Heart left ventricle (tissue), 13 donors: ENCODE data around the gene EMC1.
"Not testable (repeated sequence)": the region's sequence is repeated elsewhere in the genome, so short reads cannot be mapped to it uniquely, and the experiment has no call there.

Experiments used
- POLR2A ChIP-seq, 2 donors: fragments of 450-650 bp; IDR thresholded peaks; one replicate each; pipeline ENCODE4 v1.6.1; 2017; ENCODE audit warnings: antibody characterized with exemption in 2 of 2, mild to moderate bottlenecking in 2 of 2, moderate library complexity in 2 of 2
- TF ChIP-seq, protein P1 (sequence below), 12 donors: fragments of 200-600 bp; sonication (generic) in 4 of 12; IDR thresholded peaks; one replicate each; pipeline versions ENCODE4 v1.5.0 to v1.8.0; 2018 to 2022; ENCODE audit warnings: antibody characterized with exemption in 12 of 12, mild to moderate bottlenecking in 5 of 12
- donor health status: ischemic (EF 13 %, LVEDD 7.1; RV severe dilation, severe dysfunction).
- donor health status: DM: no; HTN: yes; CAD: no.
- donor health status: DM: no; HTN: no; CAD: no.
- donor health status: ischemic (EF 25% LVEDD 6.9; RV normal size, moderate dysfunction).
- donor health status: ischemic (EF 25% LVEDD 5.7; RV mildly dilated, moderate dysfunction).
- donor health status: ischemic (EF 35%, LVEDD 5.7; RV mildly dilated, moderate dysfunction).
- donor health status: nonischemic (EF 11% LVEDD 7.7; RV severe dilation, severe dysfunction).
- donor health status: DM: yes; HTN: yes; CAD: no.
- donor health status: PGD.
- donor health status: ischemic (EF 29% LVEDD 5.4; RV normal size, mild dysfunction).
- donor health status: nonischemic (EF 23%, LVEDD 6.1; RV moderate dilation, normal function).

DNA sequence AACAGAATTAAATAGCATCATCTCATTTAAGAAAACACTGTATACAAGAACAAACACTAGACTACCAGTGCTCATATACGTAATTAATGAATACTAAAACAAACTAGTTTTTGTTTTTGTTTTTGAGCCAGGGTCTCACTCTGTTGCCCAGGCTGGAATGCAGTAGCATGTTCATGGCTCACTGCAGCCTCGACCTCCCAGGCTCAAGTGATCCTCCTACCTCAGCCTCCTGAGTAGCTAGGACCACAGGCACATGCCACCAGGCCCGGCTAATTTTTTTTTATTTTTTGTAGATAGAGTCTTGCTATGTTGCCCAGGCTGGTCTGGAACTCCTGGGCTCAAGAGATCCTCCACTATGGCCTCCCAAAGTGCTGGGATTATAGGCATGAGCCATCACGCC, 34.7 kb downstream of the EMC1 start:
- TF ChIP-seq, protein P1, sequence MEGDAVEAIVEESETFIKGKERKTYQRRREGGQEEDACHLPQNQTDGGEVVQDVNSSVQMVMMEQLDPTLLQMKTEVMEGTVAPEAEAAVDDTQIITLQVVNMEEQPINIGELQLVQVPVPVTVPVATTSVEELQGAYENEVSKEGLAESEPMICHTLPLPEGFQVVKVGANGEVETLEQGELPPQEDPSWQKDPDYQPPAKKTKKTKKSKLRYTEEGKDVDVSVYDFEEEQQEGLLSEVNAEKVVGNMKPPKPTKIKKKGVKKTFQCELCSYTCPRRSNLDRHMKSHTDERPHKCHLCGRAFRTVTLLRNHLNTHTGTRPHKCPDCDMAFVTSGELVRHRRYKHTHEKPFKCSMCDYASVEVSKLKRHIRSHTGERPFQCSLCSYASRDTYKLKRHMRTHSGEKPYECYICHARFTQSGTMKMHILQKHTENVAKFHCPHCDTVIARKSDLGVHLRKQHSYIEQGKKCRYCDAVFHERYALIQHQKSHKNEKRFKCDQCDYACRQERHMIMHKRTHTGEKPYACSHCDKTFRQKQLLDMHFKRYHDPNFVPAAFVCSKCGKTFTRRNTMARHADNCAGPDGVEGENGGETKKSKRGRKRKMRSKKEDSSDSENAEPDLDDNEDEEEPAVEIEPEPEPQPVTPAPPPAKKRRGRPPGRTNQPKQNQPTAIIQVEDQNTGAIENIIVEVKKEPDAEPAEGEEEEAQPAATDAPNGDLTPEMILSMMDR (IDR thresholded peaks at IDR 0.05) = not testable (repeated sequence)
- not testable (repeated sequence) for TF ChIP-seq POLR2A (IDR thresholded peaks at IDR 0.05)
